ENCODE measurements around the gene KIF26B. TPM values are rescaled to one million over a fixed set of nuclear protein-coding genes. Genes with fewer than 3 reads are reported as not detected.

KIF26B gene
- total and polyA plus RNA-seq, 2 of the 4 experiments (the other 2 are of a cell fraction), result 0.53 to 0.54 TPM

- peak; percentile 61 for ATAC-seq (ENCODE audit: low read depth)
- CTCF ChIA-PET, result interaction anchor here (0.6 kb wide), 1 partner anchor 214 kb away, joined by 7 read pairs; no protein-coding TSS in a partner anchor
Measured at GRCh38 chr1:245605480-245606156, 450.8 kb downstream of the KIF26B start.

More at GRCh38 chr1:245605480-245606156, 450.8 kb downstream of the KIF26B start:
- peak; percentile 72 for DNase-seq
- no peak overlapping the region for H2AK9ac ChIP-seq (replicated peaks; ENCODE audit: low read depth, low read length, poor library complexity)
- TF ChIP-seq USF2 (IDR thresholded peaks at IDR 0.05; ENCODE audit: low read depth, low read length) (no peak), MAZ (IDR thresholded peaks at IDR 0.05; ENCODE audit: borderline replicate concordance, low read depth, low read length) (no peak), FOS (IDR thresholded peaks at IDR 0.05; ENCODE audit: low read depth, low read length) (no peak), CTCF (conservative IDR thresholded peaks at IDR 0.05; ENCODE audit: low read depth, low read length) (no peak), NFE2L2 (IDR thresholded peaks at IDR 0.05; ENCODE audit: low read depth, low read length) (no peak), SMC3 (IDR thresholded peaks at IDR 0.05; ENCODE audit: low read depth, low read length) (no peak), ELK1 (IDR thresholded peaks at IDR 0.05; ENCODE audit: borderline replicate concordance, low read depth, low read length) (no peak), MXI1 (IDR thresholded peaks at IDR 0.05; ENCODE audit: borderline replicate concordance, low read depth, low read length) (no peak), RCOR1 (IDR thresholded peaks at IDR 0.05; ENCODE audit: insufficient replicate concordance, low read length) (no peak), RAD21 (IDR thresholded peaks at IDR 0.05; ENCODE audit: low read length) (no peak), MAFK (IDR thresholded peaks at IDR 0.05; ENCODE audit: low read depth, low read length) (no peak), RFX5 (IDR thresholded peaks at IDR 0.05; ENCODE audit: low read depth, low read length) (no peak), BHLHE40 (IDR thresholded peaks at IDR 0.05; ENCODE audit: low read depth, low read length) (no peak)
- no TSS peak for BruUV-seq (replicated peaks)
- H2BK120ac ChIP-seq (ENCODE audit: low read depth, low read length), result no peak overlapping the region
- no peak overlapping the region for H3K23ac ChIP-seq (ENCODE audit: low read depth, low read length)
- H3K27ac ChIP-seq (ENCODE audit: insufficient read depth, low read length), result no peak overlapping the region
- intact Hi-C loops (cut with micrococcal nuclease) (no loop called here), dilution Hi-C loops (cut with HindIII; ENCODE audit: low sequenced_read_pairs, unreplicated experiment) (no loop called here), in situ Hi-C loops (cut with MboI; ENCODE audit: low sequenced_read_pairs) (no loop called here)
- H3K9me3 ChIP-seq (ENCODE audit: control insufficient read depth, insufficient read depth, low read length), result no peaks in the 10 kb centered on the region
- H2BK20ac ChIP-seq (ENCODE audit: low read depth, low read length), result no peak overlapping the region
- H3K36me3 ChIP-seq (ENCODE audit: control insufficient read depth, insufficient read depth, low read length), result peaks cover 5% of the 10 kb centered on the region; the same call in 1 of the 2 replicates
- peaks cover 16% of the 10 kb centered on the region for H3K4me1 ChIP-seq (ENCODE audit: control insufficient read depth, insufficient read depth, low read length)
- H3K4ac ChIP-seq (ENCODE audit: low read depth, low read length), result no peak overlapping the region
- H3K18ac ChIP-seq (ENCODE audit: low read depth, low read length), result no peak overlapping the region; the same call in 1 of the 2 replicates
- no peak overlapping the region for H3K4me2 ChIP-seq (ENCODE audit: low read depth, low read length)
- no peak overlapping the region for H3K4me3 ChIP-seq (ENCODE audit: insufficient read depth, low read depth, low read length)
- H3K56ac ChIP-seq (ENCODE audit: extremely low read depth, insufficient read depth, low read length), result no peak overlapping the region
- peak overlapping the region; percentile 18; the same call in 1 of the 2 replicates for H2AK5ac ChIP-seq (ENCODE audit: low read depth, low read length)
- H3K27me3 ChIP-seq (ENCODE audit: control insufficient read depth, insufficient read depth, low read length), result no peaks in the 10 kb centered on the region
- H4K5ac ChIP-seq (ENCODE audit: low read depth, low read length), result no peak overlapping the region
- POLR2A ChIA-PET (ENCODE audit: unreplicated experiment), result no interaction called here
- no peaks in the 10 kb centered on the region for H4K20me1 ChIP-seq (ENCODE audit: insufficient read depth, low read length)
- no peak overlapping the region for H4K91ac ChIP-seq (ENCODE audit: insufficient read depth, low read depth, low read length)
- H2BK15ac ChIP-seq (ENCODE audit: low read depth, low read length), result no peak overlapping the region
- no peaks in the 10 kb centered on the region for H3K79me1 ChIP-seq (ENCODE audit: low read depth in 1 of 2, low read length in 2 of 2)
- no peaks in the 10 kb centered on the region; the same call in none of the 2 replicates for H3K9me1 ChIP-seq (ENCODE audit: insufficient read depth, low read length)
- H3K14ac ChIP-seq (replicated peaks; ENCODE audit: low read depth, low read length), result no peak overlapping the region
- 27% methylated on average over 7 of the region's 14 CpGs; no CpG with 5 or more reads in 1 of the 2 experiments for WGBS, 2 experiments (ENCODE audit: extremely low coverage in 2 of 2, insufficient read length in 1 of 2)
- H3K9ac ChIP-seq (ENCODE audit: low read depth, low read length), result no peak overlapping the region
- H4K8ac ChIP-seq (ENCODE audit: low read depth in 2 of 2, low read length in 2 of 2), result no peak overlapping the region
- no peak overlapping the region for H2AFZ ChIP-seq (replicated peaks; ENCODE audit: low read length, poor library complexity)
- no peak overlapping the region for H2BK5ac ChIP-seq (ENCODE audit: low read depth, low read length, poor library complexity, severe bottlenecking)

Measured in IMR-90 (cell line).